MCF 10A (cell line): ENCODE results near the gene TOR1AIP2. TPM values are rescaled to one million over a fixed set of nuclear protein-coding genes. Genes with fewer than 3 reads are reported as not detected.

Experiments
- BruUV-seq: library from RNA; stranded (reverse); fragments of 400-500 nt; replicated peaks from 2 replicates; lab custom pipeline; 2021; lab: Mats Ljungman, UMichigan
- CTCF ChIA-PET: fragments of 300-600 bp; sonication (Branson Sonifier 250); formaldehyde crosslinking; extraction: SDS; loops from one replicate; lab custom pipeline; 2021; ENCODE audit warnings: antibody characterized with exemption, inconsistent platforms; lab: Yijun Ruan, JAX
- POLR2A ChIA-PET: fragments of 300-600, 350-650 bp; sonication (Branson Sonifier 250); formaldehyde crosslinking; extraction: SDS; loops from one replicate; lab custom pipeline; 2020; ENCODE audit warnings: antibody characterized with exemption, inconsistent platforms; lab: Yijun Ruan, JAX
- DNase-seq: peaks from one replicate; pipeline ENCODE4 v3.0.0-alpha.2; 2018; ENCODE audit not compliant: unreplicated experiment
- H3K27ac Mint-ChIP-seq: one replicate; pipeline ENCODE4 v1.8.0; 2022; ENCODE audit warnings: mild to moderate bottlenecking, low read depth, mixed read lengths; ENCODE audit not compliant: unreplicated experiment
- H3K27me3 Mint-ChIP-seq: one replicate; pipeline ENCODE4 v1.8.0; 2022; ENCODE audit warnings: mixed read lengths; ENCODE audit not compliant: insufficient read depth, unreplicated experiment
- H3K36me3 Mint-ChIP-seq: one replicate; pipeline ENCODE4 v1.8.0; 2022; ENCODE audit warnings: mild to moderate bottlenecking, moderate library complexity, mixed read lengths; ENCODE audit not compliant: insufficient read depth, unreplicated experiment
- H3K4me1 Mint-ChIP-seq: one replicate; pipeline ENCODE4 v1.8.0; 2022; ENCODE audit warnings: mixed read lengths; ENCODE audit not compliant: insufficient read depth, unreplicated experiment
- H3K4me3 Mint-ChIP-seq: one replicate; pipeline ENCODE4 v1.8.0; 2022; ENCODE audit warnings: mild to moderate bottlenecking, moderate library complexity, mixed read lengths; ENCODE audit not compliant: unreplicated experiment
- H3K9me3 Mint-ChIP-seq: one replicate; pipeline ENCODE4 v1.8.0; 2022; ENCODE audit warnings: mixed read lengths; ENCODE audit not compliant: unreplicated experiment
- CTCF ChIP-seq: fragments of 200-600 bp; IDR thresholded peaks from one replicate; pipeline ENCODE4 v1.8.0; 2022; ENCODE audit warnings: antibody characterized with exemption, mild to moderate bottlenecking; ENCODE audit not compliant: unreplicated experiment
- intact Hi-C: fragments of 100-400 bp; cut with micrococcal nuclease; formaldehyde crosslinking; loops from 2 replicates; pipeline ENCODE4 v1.14.1; 2022
- total RNA-seq: library from RNA; stranded (reverse); gene quantifications from 2 replicates; pipeline ENCODE4 v1.2.3, GENCODE V29; 2022

TOR1AIP2 gene
- total RNA-seq, 1 experiment from 2014 or later, result 166 TPM

- no peak overlapping the region for H3K4me3 Mint-ChIP-seq
- CTCF ChIA-PET, result interaction anchor here (0.7 to 3.6 kb wide), 4 partner anchors 11 to 555 kb away, joined by 4 to 18 read pairs (median 4); no protein-coding TSS in a partner anchor
- H3K9me3 Mint-ChIP-seq, result no peaks in the 10 kb centered on the region
- POLR2A ChIA-PET, result interaction anchor here (0.7 to 6.1 kb wide), 15 partner anchors 9 to 232 kb away, joined by 3 to 71 read pairs (median 3); partner anchors contain the start of genes CEP350, TOR1AIP1 and TOR1AIP2
- DNase-seq, result no peak
- peak overlapping the region; percentile 63 for H3K27ac Mint-ChIP-seq
- peaks cover 17% of the 10 kb centered on the region for H3K4me1 Mint-ChIP-seq
- intact Hi-C loops, result no loop called here
- BruUV-seq, result no TSS peak
- TF ChIP-seq CTCF, result no peak
- no peaks in the 10 kb centered on the region for H3K27me3 Mint-ChIP-seq
- H3K36me3 Mint-ChIP-seq, result peaks cover 15% of the 10 kb centered on the region
These were observed 47.7 kb upstream of the TOR1AIP2 start for GRCh38 chr1:179925302-179925701.

- BruUV-seq, result no TSS peak
- peaks cover 26% of the 10 kb centered on the region for H3K36me3 Mint-ChIP-seq
- H3K9me3 Mint-ChIP-seq, result no peaks in the 10 kb centered on the region
- no peak for TF ChIP-seq CTCF
- H3K27ac Mint-ChIP-seq, result no peak overlapping the region
- DNase-seq, result no peak
- ChIA-PET POLR2A (interaction anchor here (0.6 to 6.1 kb wide), 9 partner anchors 9 to 244 kb away, joined by 3 to 71 read pairs (median 5); partner anchors contain the start of genes CEP350, TOR1AIP1 and TOR1AIP2), CTCF (interaction anchor here (0.6 to 3.6 kb wide), 6 partner anchors 10 to 224 kb away, joined by 3 to 18 read pairs (median 4); no protein-coding TSS in a partner anchor)
- intact Hi-C loops, result no loop called here
- peaks cover 17% of the 10 kb centered on the region for H3K4me1 Mint-ChIP-seq
- H3K4me3 Mint-ChIP-seq, result no peak overlapping the region
- no peaks in the 10 kb centered on the region for H3K27me3 Mint-ChIP-seq
These were observed 46.7 kb upstream of the TOR1AIP2 start for GRCh38 chr1:179924268-179924667.

- H3K27me3 Mint-ChIP-seq, result no peaks in the 10 kb centered on the region
- H3K4me3 Mint-ChIP-seq, result no peak overlapping the region
- no peak for DNase-seq
- H3K36me3 Mint-ChIP-seq, result peaks cover 38% of the 10 kb centered on the region
- intact Hi-C loops, result no loop called here
- no peaks in the 10 kb centered on the region for H3K9me3 Mint-ChIP-seq
- no TSS peak for BruUV-seq
- H3K27ac Mint-ChIP-seq, result no peak overlapping the region
- peaks cover 17% of the 10 kb centered on the region for H3K4me1 Mint-ChIP-seq
- POLR2A ChIA-PET, result interaction anchor here (0.6 to 6.1 kb wide), 5 partner anchors 8 to 232 kb away, joined by 3 to 71 read pairs (median 3); partner anchors contain the start of genes CEP350, TOR1AIP1 and TOR1AIP2
- CTCF ChIA-PET, result interaction anchor here (0.5 to 3.6 kb wide), 4 partner anchors 9 to 134 kb away, joined by 3 to 18 read pairs (median 4); no protein-coding TSS in a partner anchor
- TF ChIP-seq CTCF, result no peak
These were observed 45.4 kb upstream of the TOR1AIP2 start for GRCh38 chr1:179923029-179923428.

GRCh38 chr1:179921981-179922872, 44.6 kb upstream of the TOR1AIP2 start:
- TF ChIP-seq CTCF, result no peak
- Mint-ChIP-seq H3K9me3 (no peaks in the 10 kb centered on the region), H3K4me3 (no peak overlapping the region), H3K27ac (no peak overlapping the region), H3K27me3 (no peaks in the 10 kb centered on the region), H3K36me3 (peaks cover 46% of the 10 kb centered on the region), H3K4me1 (peaks cover 17% of the 10 kb centered on the region)
- POLR2A ChIA-PET, result interaction anchor here (0.6 to 6.1 kb wide), 3 partner anchors 32 to 42 kb away, joined by 3 to 71 read pairs (median 15); partner anchors contain the start of genes CEP350, TOR1AIP1 and TOR1AIP2
- CTCF ChIA-PET, result interaction anchor here (0.8 to 3.6 kb wide), 4 partner anchors 8 to 16 kb away, joined by 3 to 18 read pairs (median 4); no protein-coding TSS in a partner anchor
- intact Hi-C loops, result no loop called here
- BruUV-seq, result no TSS peak
- no peak for DNase-seq
